GM12878 (cell line): ENCODE measurements around the gene FANCG.

Experiments used
- ATF7 ChIP-seq: fragments of 450-650 bp; IDR thresholded peaks from 2 replicates; pipeline ENCODE4 v1.6.1; 2016; ENCODE audit warnings: low read depth, mild to moderate bottlenecking
- CHD2 ChIP-seq: IDR thresholded peaks from 2 replicates; pipeline ENCODE4 v1.6.1; 2011; ENCODE audit warnings: low read depth, low read length, improper control_type of control experiment, borderline replicate concordance
- CTCF ChIP-seq, 3 experiments: IDR thresholded peaks in 2 of 3; conservative IDR thresholded peaks in 1 of 3; 2 replicates each; pipeline ENCODE4 v1.5.1; 2011; ENCODE audit warnings: low read depth in 3 of 3, low read length in 3 of 3, mild to moderate bottlenecking in 3 of 3, control low read depth in 2 of 3, moderate library complexity in 2 of 3, inconsistent platforms in 1 of 3, mixed read lengths in 1 of 3; ENCODE audit not compliant: control insufficient read depth in 2 of 3, insufficient read depth in 1 of 3; ENCODE audit errors: extremely low read depth in 1 of 3
- ESRRA ChIP-seq: IDR thresholded peaks from 2 replicates; pipeline ENCODE4 v1.6.1; 2012; ENCODE audit warnings: mild to moderate bottlenecking, low read length, improper control_type of control experiment
- FOS ChIP-seq: IDR thresholded peaks from 3 replicates; pipeline ENCODE4 v1.6.1; 2011; ENCODE audit warnings: borderline replicate concordance; ENCODE audit not compliant: insufficient read length; ENCODE audit errors: extremely low read depth
- NFXL1 ChIP-seq: fragments of 450-650 bp; IDR thresholded peaks from 2 replicates; pipeline ENCODE4 v1.6.1; 2017; ENCODE audit warnings: antibody characterized with exemption, mild to moderate bottlenecking, borderline replicate concordance
- POLR2A ChIP-seq: IDR thresholded peaks from 2 replicates; pipeline ENCODE4 v1.6.1; 2011; ENCODE audit warnings: low read depth, mild to moderate bottlenecking, low read length
- RAD21 ChIP-seq: IDR thresholded peaks from 2 replicates; pipeline ENCODE4 v1.6.1; 2011; ENCODE audit warnings: mild to moderate bottlenecking, low read depth, low read length, moderate library complexity; ENCODE audit not compliant: insufficient read depth
- SIX5 ChIP-seq: IDR thresholded peaks from 2 replicates; pipeline ENCODE4 v1.6.1; 2011; ENCODE audit warnings: mild to moderate bottlenecking, low read depth, low read length, moderate library complexity; ENCODE audit not compliant: severe bottlenecking
- TCF7 ChIP-seq: IDR thresholded peaks from 2 replicates; pipeline ENCODE4 v1.6.1; 2014; ENCODE audit warnings: antibody characterized with exemption, borderline replicate concordance
- ZNF274 ChIP-seq: IDR thresholded peaks from one replicate; pipeline ENCODE4 v1.8.0; 2011; ENCODE audit not compliant: insufficient read length, insufficient read depth
- ZNF592 ChIP-seq: fragments of 450-650 bp; IDR thresholded peaks from 2 replicates; pipeline ENCODE4 v1.6.1; 2017; ENCODE audit warnings: mild to moderate bottlenecking, moderate library complexity

GRCh38 chr9:35075358-35075757 is 4.4 kb downstream of the FANCG start:
- no peak for TF ChIP-seq ATF7
- TF ChIP-seq SIX5 = no peak
- no peak for TF ChIP-seq POLR2A
- TF ChIP-seq TCF7 = no peak
- TF ChIP-seq CHD2 = no peak
- TF ChIP-seq FOS = no peak
- no peak for TF ChIP-seq CTCF (IDR thresholded peaks at IDR 0.05 in 2 of 3, conservative IDR thresholded peaks at IDR 0.05 in 1 of 3; ENCODE audit: control insufficient read depth in 2 of 3, extremely low read depth in 1 of 3, insufficient read depth in 1 of 3, low read depth in 3 of 3, low read length in 3 of 3)
- no peak for TF ChIP-seq ZNF274
- no peak for TF ChIP-seq RAD21
- no peak for TF ChIP-seq ZNF592
- TF ChIP-seq NFXL1 = no peak
- TF ChIP-seq ESRRA = no peak
